WTC11 (cell line): ENCODE results near the gene TMEM259. TPM values are rescaled to one million over a fixed set of nuclear protein-coding genes. Genes with fewer than 3 reads are reported as not detected.

ENCODE experiments used
- ATAC-seq: fragments of 200-7000 bp; cut with Tn5 transposase; 2 replicates; pipeline ENCODE4 v1.10.0; 2021; ENCODE audit warnings: mild to moderate bottlenecking, moderate library complexity
- CTCF ChIA-PET: fragments of 300-600 bp; sonication (Branson Sonifier 250); formaldehyde crosslinking; loops from one replicate; lab custom pipeline; 2021; ENCODE audit warnings: antibody characterized with exemption; lab: Charles Lee
- POLR2A ChIA-PET: fragments of 350-600 bp; sonication (Branson Sonifier 250); formaldehyde crosslinking; loops from one replicate; lab custom pipeline; 2021; ENCODE audit warnings: antibody characterized with exemption; lab: Charles Lee
- DNase-seq: peaks from one replicate; pipeline ENCODE4 v3.0.0; 2021; ENCODE audit warnings: low spot score
- H3K27ac Mint-ChIP-seq: 2 replicates; pipeline ENCODE4 v1.8.0; 2021; ENCODE audit warnings: mixed read lengths
- H3K27me3 Mint-ChIP-seq: 2 replicates; pipeline ENCODE4 v1.8.0; 2021; ENCODE audit warnings: low read depth, mild to moderate bottlenecking, moderate library complexity, mixed read lengths
- H3K36me3 Mint-ChIP-seq: 2 replicates; pipeline ENCODE4 v1.8.0; 2021; ENCODE audit warnings: mixed read lengths
- H3K4me1 Mint-ChIP-seq: 2 replicates; pipeline ENCODE4 v1.8.0; 2022; ENCODE audit warnings: mixed read lengths
- H3K4me3 Mint-ChIP-seq: 2 replicates; pipeline ENCODE4 v1.8.0; 2021; ENCODE audit warnings: mild to moderate bottlenecking, moderate library complexity, mixed read lengths
- H3K9me3 Mint-ChIP-seq: 2 replicates; pipeline ENCODE4 v1.8.0; 2021; ENCODE audit warnings: mixed read lengths
- E2F4 ChIP-seq: sonication (generic); formaldehyde crosslinking; IDR thresholded peaks from 2 replicates; pipeline ENCODE4 v1.8.1; 2022; ENCODE audit warnings: low read depth, mild to moderate bottlenecking, moderate library complexity, missing genetic modification reagents, borderline replicate concordance
- EMX1 ChIP-seq: fragments of 250-450 bp; sonication (Bioruptor Pico); IDR thresholded peaks from 2 replicates; pipeline ENCODE4 v1.8.0; 2021; ENCODE audit warnings: mild to moderate bottlenecking
- FOXJ3 ChIP-seq: sonication (generic); formaldehyde crosslinking; IDR thresholded peaks from 2 replicates; pipeline ENCODE4 v1.9.0; 2021; ENCODE audit warnings: missing genetic modification reagents, mild to moderate bottlenecking, borderline replicate concordance
- FOXP1 ChIP-seq: sonication (generic); formaldehyde crosslinking; IDR thresholded peaks from 2 replicates; pipeline ENCODE4 v1.8.0; 2022; ENCODE audit warnings: missing genetic modification reagents, mild to moderate bottlenecking, moderate library complexity, borderline replicate concordance
- IRF2 ChIP-seq: sonication (generic); formaldehyde crosslinking; IDR thresholded peaks from 2 replicates; pipeline ENCODE4 v1.8.0; 2022; ENCODE audit warnings: low read depth, missing genetic modification reagents, borderline replicate concordance
- JUN ChIP-seq: sonication (generic); formaldehyde crosslinking; IDR thresholded peaks from 2 replicates; pipeline ENCODE4 v1.8.0; 2023; ENCODE audit warnings: mild to moderate bottlenecking, missing genetic modification reagents
- MYBL2 ChIP-seq: sonication (generic); formaldehyde crosslinking; IDR thresholded peaks from 2 replicates; pipeline ENCODE4 v1.8.1; 2023; ENCODE audit warnings: mild to moderate bottlenecking, moderate library complexity, missing genetic modification reagents
- NFATC4 ChIP-seq: fragments of 250-450 bp; sonication (Bioruptor Pico); IDR thresholded peaks from 2 replicates; pipeline ENCODE4 v1.9.0; 2021; ENCODE audit warnings: mild to moderate bottlenecking
- SOX15 ChIP-seq: fragments of 250-450 bp; sonication (Bioruptor Pico); IDR thresholded peaks from 2 replicates; pipeline ENCODE4 v1.9.0; 2021; ENCODE audit warnings: mild to moderate bottlenecking
- ZNF232 ChIP-seq: sonication (generic); formaldehyde crosslinking; IDR thresholded peaks from 2 replicates; pipeline ENCODE4 v1.8.0; 2022; ENCODE audit warnings: mild to moderate bottlenecking, missing genetic modification reagents
- ZNF281 ChIP-seq: sonication (generic); formaldehyde crosslinking; IDR thresholded peaks from 2 replicates; pipeline ENCODE4 v1.8.0; 2023; ENCODE audit warnings: mild to moderate bottlenecking, missing genetic modification reagents
- ZNF317 ChIP-seq: sonication (generic); formaldehyde crosslinking; IDR thresholded peaks from 2 replicates; pipeline ENCODE4 v1.8.1; 2023; ENCODE audit warnings: low read depth, mild to moderate bottlenecking, moderate library complexity, missing genetic modification reagents, borderline replicate concordance
- total RNA-seq: library from RNA; stranded (reverse); gene quantifications from 3 replicates; pipeline ENCODE4 v1.2.3, GENCODE V29; 2021
- TF ChIP-seq, protein P1 (sequence below): sonication (generic); formaldehyde crosslinking; conservative IDR thresholded peaks from 2 replicates; pipeline ENCODE4 v1.8.1; 2022; ENCODE audit warnings: mild to moderate bottlenecking, missing genetic modification reagents
- TF ChIP-seq, protein P2 (sequence below): sonication (generic); formaldehyde crosslinking; IDR thresholded peaks from 2 replicates; pipeline ENCODE4 v1.8.0; 2022; ENCODE audit warnings: mild to moderate bottlenecking, missing genetic modification reagents
- TF ChIP-seq, protein P3 (sequence below): fragments of 250-450 bp; sonication (Bioruptor Pico); conservative IDR thresholded peaks from 2 replicates; pipeline ENCODE4 v1.9.0; 2021; ENCODE audit warnings: mild to moderate bottlenecking
- TF ChIP-seq, protein P4 (sequence below): sonication (generic); formaldehyde crosslinking; IDR thresholded peaks from 2 replicates; pipeline ENCODE4 v1.8.0; 2022; ENCODE audit warnings: mild to moderate bottlenecking, missing genetic modification reagents
- TF ChIP-seq, protein P5 (sequence below): fragments of 250-450 bp; sonication (Bioruptor Pico); IDR thresholded peaks from 2 replicates; pipeline ENCODE4 v2.1.2; 2022; ENCODE audit warnings: mild to moderate bottlenecking, moderate library complexity
- TF ChIP-seq, protein P6 (sequence below): fragments of 250-450 bp; sonication (Bioruptor Pico); IDR thresholded peaks from 2 replicates; pipeline ENCODE4 v1.9.0; 2021; ENCODE audit warnings: mild to moderate bottlenecking, borderline replicate concordance
- TF ChIP-seq, protein P7 (sequence below): sonication (generic); formaldehyde crosslinking; IDR thresholded peaks from 2 replicates; pipeline ENCODE4 v1.8.1; 2022; ENCODE audit warnings: low read depth, missing genetic modification reagents, borderline replicate concordance

Gene TMEM259
- total RNA-seq, 1 experiment from 2014 or later = 202 TPM

DNA sequence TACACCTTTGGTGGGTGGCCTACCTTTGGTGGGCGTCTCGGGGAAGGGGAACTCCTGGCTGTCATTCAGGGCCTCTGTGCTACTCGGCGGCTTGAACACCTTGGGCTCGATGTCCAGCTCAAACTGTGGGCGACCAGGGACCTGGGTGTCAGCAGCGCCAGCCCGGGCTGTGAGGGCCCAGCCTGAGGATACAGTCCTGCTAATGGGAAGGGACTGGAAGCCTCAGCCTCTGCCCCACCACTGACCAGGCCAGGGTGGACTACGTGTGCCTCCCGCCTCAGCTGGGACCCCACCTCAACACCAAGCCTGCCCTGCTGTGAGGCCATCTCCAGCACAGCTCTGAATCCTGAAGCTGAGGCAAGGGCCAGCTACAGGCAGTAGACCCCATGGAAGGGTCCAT is 7.7 kb downstream of the TMEM259 start:
- Mint-ChIP-seq H3K27ac (no peak overlapping the region), H3K4me1 (peaks cover 21% of the 10 kb centered on the region), H3K36me3 (no peaks in the 10 kb centered on the region; the same call in 1 of the 2 replicates), H3K9me3 (no peaks in the 10 kb centered on the region), H3K27me3 (no peaks in the 10 kb centered on the region; the same call in 1 of the 2 replicates), H3K4me3 (no peak overlapping the region)
- TF ChIP-seq, protein P1, sequence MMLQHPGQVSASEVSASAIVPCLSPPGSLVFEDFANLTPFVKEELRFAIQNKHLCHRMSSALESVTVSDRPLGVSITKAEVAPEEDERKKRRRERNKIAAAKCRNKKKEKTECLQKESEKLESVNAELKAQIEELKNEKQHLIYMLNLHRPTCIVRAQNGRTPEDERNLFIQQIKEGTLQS (CRISPR knock-in tag) = no peak
- TF ChIP-seq, protein P2, sequence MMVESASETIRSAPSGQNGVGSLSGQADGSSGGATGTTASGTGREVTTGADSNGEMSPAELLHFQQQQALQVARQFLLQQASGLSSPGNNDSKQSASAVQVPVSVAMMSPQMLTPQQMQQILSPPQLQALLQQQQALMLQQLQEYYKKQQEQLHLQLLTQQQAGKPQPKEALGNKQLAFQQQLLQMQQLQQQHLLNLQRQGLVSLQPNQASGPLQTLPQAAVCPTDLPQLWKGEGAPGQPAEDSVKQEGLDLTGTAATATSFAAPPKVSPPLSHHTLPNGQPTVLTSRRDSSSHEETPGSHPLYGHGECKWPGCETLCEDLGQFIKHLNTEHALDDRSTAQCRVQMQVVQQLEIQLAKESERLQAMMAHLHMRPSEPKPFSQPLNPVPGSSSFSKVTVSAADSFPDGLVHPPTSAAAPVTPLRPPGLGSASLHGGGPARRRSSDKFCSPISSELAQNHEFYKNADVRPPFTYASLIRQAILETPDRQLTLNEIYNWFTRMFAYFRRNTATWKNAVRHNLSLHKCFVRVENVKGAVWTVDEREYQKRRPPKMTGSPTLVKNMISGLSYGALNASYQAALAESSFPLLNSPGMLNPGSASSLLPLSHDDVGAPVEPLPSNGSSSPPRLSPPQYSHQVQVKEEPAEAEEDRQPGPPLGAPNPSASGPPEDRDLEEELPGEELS (CRISPR knock-in tag) = 0 out of 2 replicates have a peak, but pooled peaks have one; percentile 31
- TF ChIP-seq IRF2 = no peak
- no peak for TF ChIP-seq ZNF281 (CRISPR knock-in tag)
- TF ChIP-seq FOXJ3 = no peak
- no peak for TF ChIP-seq E2F4 (CRISPR knock-in tag)
- no peak for TF ChIP-seq SOX15 (CRISPR knock-in tag)
- no peak for TF ChIP-seq FOXP1 (CRISPR knock-in tag)
- POLR2A ChIA-PET = interaction anchor here (0.8 kb wide), 1 partner anchor 17 kb away, joined by 3 read pairs; no protein-coding TSS in a partner anchor
- DNase-seq (no peak), ATAC-seq (no peak)
- CTCF ChIA-PET = no interaction called here

DNA sequence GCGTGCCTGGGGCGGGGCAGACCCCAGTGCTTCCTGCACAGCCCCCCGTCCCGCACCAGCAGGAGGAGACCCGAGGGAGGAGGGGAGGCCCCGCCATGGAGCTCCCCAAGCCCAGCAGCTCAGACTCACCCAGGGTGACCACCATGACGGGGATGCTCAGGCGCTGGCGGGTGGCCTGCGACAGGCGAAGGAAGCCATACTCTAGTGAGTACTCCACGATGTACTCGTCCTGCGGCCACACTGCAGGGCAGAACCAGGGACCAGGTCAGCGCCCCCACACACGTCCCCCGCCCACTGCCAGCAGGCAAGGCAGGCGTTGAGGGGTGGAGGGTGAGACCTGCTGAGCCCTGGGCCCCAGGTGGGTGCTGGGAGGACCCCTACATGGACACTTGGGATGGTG is 8.6 kb downstream of the TMEM259 start:
- ATAC-seq (no peak), DNase-seq (no peak)
- H3K9me3 Mint-ChIP-seq = no peaks in the 10 kb centered on the region
- no peak overlapping the region for H3K27ac Mint-ChIP-seq
- no peak overlapping the region for H3K4me3 Mint-ChIP-seq
- no peaks in the 10 kb centered on the region; the same call in 1 of the 2 replicates for H3K36me3 Mint-ChIP-seq
- H3K4me1 Mint-ChIP-seq = peaks cover 15% of the 10 kb centered on the region
- ChIA-PET CTCF (no interaction called here), POLR2A (no interaction called here)
- no peaks in the 10 kb centered on the region; the same call in 1 of the 2 replicates for H3K27me3 Mint-ChIP-seq
- no peak for TF ChIP-seq NFATC4 (CRISPR knock-in tag)
- no peak for TF ChIP-seq EMX1 (CRISPR knock-in tag)
- no peak for TF ChIP-seq JUN (CRISPR knock-in tag)
- TF ChIP-seq, protein P3, sequence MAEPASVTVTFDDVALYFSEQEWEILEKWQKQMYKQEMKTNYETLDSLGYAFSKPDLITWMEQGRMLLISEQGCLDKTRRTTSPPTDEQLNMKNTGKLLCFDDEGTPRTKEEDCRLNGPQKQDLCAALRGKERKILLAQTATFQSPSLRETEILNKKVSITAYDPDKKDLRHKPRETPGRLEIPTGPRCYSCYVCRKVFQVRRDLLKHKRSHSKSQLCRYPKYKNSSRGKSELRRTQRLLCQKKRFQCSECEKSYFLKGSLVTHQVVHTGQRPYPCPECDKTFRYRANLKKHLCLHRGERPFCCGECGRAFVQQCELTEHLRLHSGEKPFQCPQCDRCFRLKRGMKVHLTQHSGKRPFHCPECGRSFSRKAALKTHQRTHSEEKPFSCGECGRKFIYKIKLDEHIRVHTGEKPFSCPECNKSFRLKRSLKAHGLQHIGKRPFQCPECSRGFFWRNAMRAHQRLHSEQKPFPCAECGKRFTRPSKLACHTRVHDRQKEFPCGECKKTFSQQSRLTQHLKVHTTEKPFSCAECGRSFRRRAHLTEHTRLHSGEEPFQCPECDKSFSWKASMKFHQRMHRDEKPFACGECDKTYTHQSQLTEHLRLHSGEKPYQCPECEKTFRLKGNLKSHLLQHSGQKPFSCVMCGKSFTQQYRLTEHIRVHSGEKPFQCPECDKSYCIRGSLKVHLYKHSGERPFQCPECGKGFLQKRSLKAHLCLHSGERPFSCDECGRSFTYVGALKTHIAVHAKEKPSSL (CRISPR knock-in tag) = no peak
- TF ChIP-seq, protein P4, sequence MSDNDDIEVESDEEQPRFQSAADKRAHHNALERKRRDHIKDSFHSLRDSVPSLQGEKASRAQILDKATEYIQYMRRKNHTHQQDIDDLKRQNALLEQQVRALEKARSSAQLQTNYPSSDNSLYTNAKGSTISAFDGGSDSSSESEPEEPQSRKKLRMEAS (CRISPR knock-in tag) = no peak
- TF ChIP-seq, protein P5, sequence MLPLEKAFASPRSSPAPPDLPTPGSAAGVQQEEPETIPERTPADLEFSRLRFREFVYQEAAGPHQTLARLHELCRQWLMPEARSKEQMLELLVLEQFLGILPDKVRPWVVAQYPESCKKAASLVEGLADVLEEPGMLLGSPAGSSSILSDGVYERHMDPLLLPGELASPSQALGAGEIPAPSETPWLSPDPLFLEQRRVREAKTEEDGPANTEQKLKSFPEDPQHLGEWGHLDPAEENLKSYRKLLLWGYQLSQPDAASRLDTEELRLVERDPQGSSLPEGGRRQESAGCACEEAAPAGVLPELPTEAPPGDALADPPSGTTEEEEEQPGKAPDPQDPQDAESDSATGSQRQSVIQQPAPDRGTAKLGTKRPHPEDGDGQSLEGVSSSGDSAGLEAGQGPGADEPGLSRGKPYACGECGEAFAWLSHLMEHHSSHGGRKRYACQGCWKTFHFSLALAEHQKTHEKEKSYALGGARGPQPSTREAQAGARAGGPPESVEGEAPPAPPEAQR (CRISPR knock-in tag) = no peak
- no peak for TF ChIP-seq ZNF317 (CRISPR knock-in tag)
- TF ChIP-seq, protein P6, sequence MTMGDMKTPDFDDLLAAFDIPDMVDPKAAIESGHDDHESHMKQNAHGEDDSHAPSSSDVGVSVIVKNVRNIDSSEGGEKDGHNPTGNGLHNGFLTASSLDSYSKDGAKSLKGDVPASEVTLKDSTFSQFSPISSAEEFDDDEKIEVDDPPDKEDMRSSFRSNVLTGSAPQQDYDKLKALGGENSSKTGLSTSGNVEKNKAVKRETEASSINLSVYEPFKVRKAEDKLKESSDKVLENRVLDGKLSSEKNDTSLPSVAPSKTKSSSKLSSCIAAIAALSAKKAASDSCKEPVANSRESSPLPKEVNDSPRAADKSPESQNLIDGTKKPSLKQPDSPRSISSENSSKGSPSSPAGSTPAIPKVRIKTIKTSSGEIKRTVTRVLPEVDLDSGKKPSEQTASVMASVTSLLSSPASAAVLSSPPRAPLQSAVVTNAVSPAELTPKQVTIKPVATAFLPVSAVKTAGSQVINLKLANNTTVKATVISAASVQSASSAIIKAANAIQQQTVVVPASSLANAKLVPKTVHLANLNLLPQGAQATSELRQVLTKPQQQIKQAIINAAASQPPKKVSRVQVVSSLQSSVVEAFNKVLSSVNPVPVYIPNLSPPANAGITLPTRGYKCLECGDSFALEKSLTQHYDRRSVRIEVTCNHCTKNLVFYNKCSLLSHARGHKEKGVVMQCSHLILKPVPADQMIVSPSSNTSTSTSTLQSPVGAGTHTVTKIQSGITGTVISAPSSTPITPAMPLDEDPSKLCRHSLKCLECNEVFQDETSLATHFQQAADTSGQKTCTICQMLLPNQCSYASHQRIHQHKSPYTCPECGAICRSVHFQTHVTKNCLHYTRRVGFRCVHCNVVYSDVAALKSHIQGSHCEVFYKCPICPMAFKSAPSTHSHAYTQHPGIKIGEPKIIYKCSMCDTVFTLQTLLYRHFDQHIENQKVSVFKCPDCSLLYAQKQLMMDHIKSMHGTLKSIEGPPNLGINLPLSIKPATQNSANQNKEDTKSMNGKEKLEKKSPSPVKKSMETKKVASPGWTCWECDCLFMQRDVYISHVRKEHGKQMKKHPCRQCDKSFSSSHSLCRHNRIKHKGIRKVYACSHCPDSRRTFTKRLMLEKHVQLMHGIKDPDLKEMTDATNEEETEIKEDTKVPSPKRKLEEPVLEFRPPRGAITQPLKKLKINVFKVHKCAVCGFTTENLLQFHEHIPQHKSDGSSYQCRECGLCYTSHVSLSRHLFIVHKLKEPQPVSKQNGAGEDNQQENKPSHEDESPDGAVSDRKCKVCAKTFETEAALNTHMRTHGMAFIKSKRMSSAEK = no peak
- TF ChIP-seq, protein P7, sequence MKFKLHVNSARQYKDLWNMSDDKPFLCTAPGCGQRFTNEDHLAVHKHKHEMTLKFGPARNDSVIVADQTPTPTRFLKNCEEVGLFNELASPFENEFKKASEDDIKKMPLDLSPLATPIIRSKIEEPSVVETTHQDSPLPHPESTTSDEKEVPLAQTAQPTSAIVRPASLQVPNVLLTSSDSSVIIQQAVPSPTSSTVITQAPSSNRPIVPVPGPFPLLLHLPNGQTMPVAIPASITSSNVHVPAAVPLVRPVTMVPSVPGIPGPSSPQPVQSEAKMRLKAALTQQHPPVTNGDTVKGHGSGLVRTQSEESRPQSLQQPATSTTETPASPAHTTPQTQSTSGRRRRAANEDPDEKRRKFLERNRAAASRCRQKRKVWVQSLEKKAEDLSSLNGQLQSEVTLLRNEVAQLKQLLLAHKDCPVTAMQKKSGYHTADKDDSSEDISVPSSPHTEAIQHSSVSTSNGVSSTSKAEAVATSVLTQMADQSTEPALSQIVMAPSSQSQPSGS (CRISPR knock-in tag) = no peak
- TF ChIP-seq MYBL2 (CRISPR knock-in tag) = no peak
- no peak for TF ChIP-seq ZNF232 (CRISPR knock-in tag)
